Measurements from ENCODE around the gene CYP4F3.
"Not testable (repeated sequence)": the region's sequence is repeated elsewhere in the genome, so short reads cannot be mapped to it uniquely, and the experiment has no call there.

The CYP4F3 gene

DNA sequence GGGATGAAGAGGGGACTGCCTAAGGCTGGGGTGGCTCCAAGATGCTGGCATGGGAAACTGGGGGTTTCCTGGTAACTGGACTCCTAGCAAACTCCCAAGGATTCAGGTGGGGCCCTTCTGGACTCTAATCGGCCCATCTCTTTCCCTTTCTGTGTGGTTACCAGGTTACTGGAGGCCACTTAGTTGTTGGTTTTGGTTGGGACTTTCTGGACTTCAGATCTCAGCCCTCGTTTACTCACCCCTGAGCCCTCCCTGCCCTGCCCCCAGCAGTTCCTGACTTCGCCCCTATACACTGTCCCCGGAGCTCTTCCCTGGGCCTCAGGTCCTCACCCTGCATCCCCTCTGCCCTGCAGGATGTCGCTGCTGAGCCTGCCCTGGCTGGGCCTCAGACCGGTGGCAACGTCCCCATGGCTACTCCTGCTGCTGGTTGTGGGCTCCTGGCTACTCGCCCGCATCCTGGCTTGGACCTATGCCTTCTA lies 32.5 kb downstream of the CYP4F3 start:
- no peak for DNase-seq
- TF ChIP-seq, protein P1, sequence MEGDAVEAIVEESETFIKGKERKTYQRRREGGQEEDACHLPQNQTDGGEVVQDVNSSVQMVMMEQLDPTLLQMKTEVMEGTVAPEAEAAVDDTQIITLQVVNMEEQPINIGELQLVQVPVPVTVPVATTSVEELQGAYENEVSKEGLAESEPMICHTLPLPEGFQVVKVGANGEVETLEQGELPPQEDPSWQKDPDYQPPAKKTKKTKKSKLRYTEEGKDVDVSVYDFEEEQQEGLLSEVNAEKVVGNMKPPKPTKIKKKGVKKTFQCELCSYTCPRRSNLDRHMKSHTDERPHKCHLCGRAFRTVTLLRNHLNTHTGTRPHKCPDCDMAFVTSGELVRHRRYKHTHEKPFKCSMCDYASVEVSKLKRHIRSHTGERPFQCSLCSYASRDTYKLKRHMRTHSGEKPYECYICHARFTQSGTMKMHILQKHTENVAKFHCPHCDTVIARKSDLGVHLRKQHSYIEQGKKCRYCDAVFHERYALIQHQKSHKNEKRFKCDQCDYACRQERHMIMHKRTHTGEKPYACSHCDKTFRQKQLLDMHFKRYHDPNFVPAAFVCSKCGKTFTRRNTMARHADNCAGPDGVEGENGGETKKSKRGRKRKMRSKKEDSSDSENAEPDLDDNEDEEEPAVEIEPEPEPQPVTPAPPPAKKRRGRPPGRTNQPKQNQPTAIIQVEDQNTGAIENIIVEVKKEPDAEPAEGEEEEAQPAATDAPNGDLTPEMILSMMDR (IDR thresholded peaks at IDR 0.05; ENCODE audit: low read depth, low read length) = no peak
- H3K27me3 ChIP-seq (ENCODE audit: insufficient read depth, low read depth, severe bottlenecking) = peaks cover 18% of the 10 kb centered on the region
- no peak overlapping the region for H3K4me3 ChIP-seq (ENCODE audit: low read depth, low read length)
- H3K9me3 ChIP-seq (ENCODE audit: severe bottlenecking) = no peaks in the 10 kb centered on the region
- no peak overlapping the region for H3K27ac ChIP-seq
- no peaks in the 10 kb centered on the region for H3K36me3 ChIP-seq

DNA sequence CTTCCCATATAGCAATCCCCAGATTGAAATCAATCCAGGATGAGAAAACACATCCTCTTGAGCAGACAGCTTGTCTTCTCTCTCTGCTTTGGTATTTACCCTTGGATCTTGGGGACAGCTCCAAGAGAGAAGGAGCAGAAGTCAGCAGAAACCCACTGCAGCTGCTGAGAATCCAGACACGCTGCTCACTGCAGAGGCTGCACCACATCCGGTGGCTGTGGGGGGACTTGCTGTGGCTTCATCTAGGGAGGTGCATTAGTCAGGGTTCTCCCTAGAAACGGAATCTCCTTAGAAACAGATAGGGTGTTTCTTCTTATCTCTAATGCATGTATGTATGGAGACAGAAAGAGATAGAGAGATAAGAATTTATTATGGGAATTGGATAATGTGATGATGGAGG lies 34.9 kb downstream of the CYP4F3 start:
- H3K36me3 ChIP-seq = no peaks in the 10 kb centered on the region
- no peaks in the 10 kb centered on the region for H3K9me3 ChIP-seq (ENCODE audit: severe bottlenecking)
- no peak for DNase-seq
- TF ChIP-seq, protein P1 (IDR thresholded peaks at IDR 0.05; ENCODE audit: low read depth, low read length) = no peak
- no peak overlapping the region for H3K27ac ChIP-seq
- no peak overlapping the region for H3K4me3 ChIP-seq (ENCODE audit: low read depth, low read length)
- peaks cover 13% of the 10 kb centered on the region for H3K27me3 ChIP-seq (ENCODE audit: insufficient read depth, low read depth, severe bottlenecking)

DNA sequence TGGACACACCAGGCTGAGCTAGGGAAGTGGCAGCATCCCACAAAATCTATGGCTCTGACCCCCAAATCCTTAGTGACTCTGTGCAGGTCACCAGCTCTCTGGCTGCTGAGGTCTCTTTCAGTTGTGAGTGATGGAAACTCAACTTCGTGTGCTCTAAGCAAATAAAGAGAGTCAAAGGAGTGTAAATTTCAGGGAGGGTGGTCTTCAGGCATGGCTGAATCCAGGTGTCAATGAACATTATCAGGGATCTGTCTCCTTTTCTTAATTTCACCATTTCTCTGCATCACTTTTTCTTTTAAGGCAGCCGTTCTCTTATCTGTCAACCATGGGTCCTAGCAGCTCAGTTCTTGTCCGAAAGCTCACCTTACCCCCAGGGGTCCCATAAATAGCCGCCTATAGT lies 38.4 kb downstream of the CYP4F3 start:
- TF ChIP-seq, protein P1 (IDR thresholded peaks at IDR 0.05; ENCODE audit: low read depth, low read length) = no peak
- DNase-seq = no peak
- Histone ChIP-seq H3K27ac (no peak overlapping the region), H3K9me3 (ENCODE audit: severe bottlenecking) (no peaks in the 10 kb centered on the region), H3K4me3 (ENCODE audit: low read depth, low read length) (no peak overlapping the region), H3K27me3 (ENCODE audit: insufficient read depth, low read depth, severe bottlenecking) (peaks cover 23% of the 10 kb centered on the region), H3K36me3 (no peaks in the 10 kb centered on the region)

DNA sequence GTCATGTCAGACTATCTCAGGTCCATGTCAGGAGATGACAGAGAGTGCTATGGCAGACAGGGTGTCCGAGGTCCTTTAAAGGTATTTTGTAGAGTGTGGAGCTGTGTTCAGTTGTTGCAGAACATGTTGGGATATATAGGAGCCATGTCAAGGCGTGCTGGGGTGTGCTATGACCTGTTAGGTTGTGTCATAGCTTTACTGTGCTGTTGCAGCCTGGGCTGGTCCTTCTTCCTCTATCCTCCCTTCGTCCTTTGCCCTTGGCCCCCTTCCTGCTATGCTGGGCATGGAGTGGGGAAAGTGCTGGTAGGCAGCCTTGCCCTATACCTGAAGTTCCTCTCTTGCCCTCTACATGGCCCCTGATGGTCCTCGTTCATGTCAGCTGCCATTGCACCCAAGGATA lies 39.2 kb downstream of the CYP4F3 start:
- peaks cover 29% of the 10 kb centered on the region for H3K27me3 ChIP-seq (ENCODE audit: insufficient read depth, low read depth, severe bottlenecking)
- H3K36me3 ChIP-seq; H3K4me3 ChIP-seq (ENCODE audit: low read depth, low read length); DNase-seq; H3K27ac ChIP-seq; H3K9me3 ChIP-seq (ENCODE audit: severe bottlenecking): not testable (repeated sequence)

DNA sequence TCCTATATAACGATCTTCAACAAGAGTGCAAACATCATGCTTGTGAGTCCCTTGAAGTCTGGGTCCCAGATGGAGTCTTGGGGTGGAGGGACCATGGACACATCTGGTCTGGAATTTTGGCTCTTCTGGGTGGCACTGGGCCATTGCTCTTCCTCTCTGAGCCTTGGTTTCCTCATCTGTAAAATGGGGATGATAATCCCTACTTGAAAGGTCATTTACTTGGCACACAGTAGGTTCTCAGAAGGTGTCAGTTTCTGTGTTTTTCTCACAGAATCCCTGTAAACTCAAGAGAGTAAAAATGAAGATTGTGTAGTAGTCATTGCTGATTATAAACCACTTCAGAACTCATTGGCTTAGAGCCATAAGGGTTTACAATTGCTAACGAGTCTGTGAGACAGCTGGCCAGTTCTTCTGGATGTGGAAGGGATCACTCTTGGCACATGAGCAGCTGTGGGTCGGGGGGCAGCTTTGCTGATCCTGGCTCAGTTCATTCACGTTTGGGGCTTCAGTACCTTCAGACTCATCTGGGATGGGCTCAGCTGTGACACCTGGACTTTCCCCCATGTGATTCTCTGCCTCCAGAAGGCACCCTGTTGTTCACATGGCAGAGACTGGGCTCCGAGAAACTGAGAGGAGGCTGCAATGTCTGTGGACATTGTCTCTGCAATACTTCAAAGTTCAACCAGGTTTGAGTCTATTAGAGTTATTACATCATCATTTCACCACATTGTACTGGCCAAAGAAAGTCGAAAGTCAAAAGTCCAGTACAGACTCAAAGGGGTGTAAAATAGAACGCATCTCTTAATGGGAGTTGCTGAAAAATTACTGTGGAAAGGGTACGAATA lies 40.0 kb downstream of the CYP4F3 start:
- TF ChIP-seq, protein P1 (IDR thresholded peaks at IDR 0.05; ENCODE audit: low read depth, low read length) = no peak
- H3K4me3 ChIP-seq (ENCODE audit: low read depth, low read length) = no peak overlapping the region
- H3K27ac ChIP-seq = no peak overlapping the region
- H3K36me3 ChIP-seq = no peaks in the 10 kb centered on the region
- no peaks in the 10 kb centered on the region for H3K9me3 ChIP-seq (ENCODE audit: severe bottlenecking)
- no peak for DNase-seq
- peaks cover 36% of the 10 kb centered on the region for H3K27me3 ChIP-seq (ENCODE audit: insufficient read depth, low read depth, severe bottlenecking)

DNA sequence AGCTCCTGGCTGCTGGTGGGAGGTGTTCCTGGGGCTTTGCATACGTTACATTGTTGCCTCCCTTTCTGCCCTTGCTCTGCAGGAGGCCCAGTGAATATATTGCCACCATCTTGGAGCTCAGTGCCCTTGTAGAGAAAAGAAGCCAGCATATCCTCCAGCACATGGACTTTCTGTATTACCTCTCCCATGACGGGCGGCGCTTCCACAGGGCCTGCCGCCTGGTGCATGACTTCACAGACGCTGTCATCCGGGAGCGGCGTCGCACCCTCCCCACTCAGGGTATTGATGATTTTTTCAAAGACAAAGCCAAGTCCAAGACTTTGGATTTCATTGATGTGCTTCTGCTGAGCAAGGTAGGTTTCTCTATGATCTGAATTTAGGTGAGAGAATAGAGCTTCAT lies 42.7 kb downstream of the CYP4F3 start:
- no peak for DNase-seq
- Histone ChIP-seq H3K9me3 (ENCODE audit: severe bottlenecking) (peaks cover 3% of the 10 kb centered on the region), H3K27ac (no peak overlapping the region), H3K27me3 (ENCODE audit: insufficient read depth, low read depth, severe bottlenecking) (peaks cover 56% of the 10 kb centered on the region), H3K36me3 (no peaks in the 10 kb centered on the region), H3K4me3 (ENCODE audit: low read depth, low read length) (no peak overlapping the region)
- TF ChIP-seq, protein P1 (IDR thresholded peaks at IDR 0.05; ENCODE audit: low read depth, low read length) = no peak

All from WERI-Rb-1 (cell line).